ENCODE measurements around the gene PPM1L.

Gene PPM1L

DNA sequence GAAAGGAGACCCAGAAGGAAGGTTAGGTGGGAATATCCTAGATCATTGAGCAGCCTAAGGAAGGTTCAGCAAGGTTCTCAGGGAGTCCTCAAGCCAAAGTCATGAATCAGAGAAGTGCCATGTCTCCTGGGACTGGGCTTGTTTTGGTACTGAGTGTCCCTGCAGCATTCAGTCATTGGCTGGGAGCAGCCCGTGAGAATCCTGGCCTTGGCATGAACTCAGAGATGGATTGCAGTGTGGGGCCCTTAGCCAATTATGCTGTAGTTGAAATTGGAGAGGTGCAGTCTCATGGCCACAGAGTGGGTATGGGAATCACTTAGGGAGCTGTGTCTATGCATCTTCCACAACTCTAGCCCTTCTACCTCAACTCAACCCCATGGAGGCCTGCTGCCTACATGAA is 17.0 kb upstream of the PPM1L start:
- Histone ChIP-seq H3K36me3 (ENCODE audit: insufficient read depth, low read length) (no peaks in the 10 kb centered on the region), H3K79me2 (ENCODE audit: insufficient read depth, low read length) (no peaks in the 10 kb centered on the region), H3K27me3 (ENCODE audit: insufficient read depth, low read length) (no peaks in the 10 kb centered on the region), H2AFZ (ENCODE audit: low read length) (no peak overlapping the region), H3K27ac (ENCODE audit: low read depth, low read length, poor library complexity, severe bottlenecking) (no peak overlapping the region), H3K9ac (ENCODE audit: low read length) (no peak overlapping the region), H3K9me3 (ENCODE audit: low read length) (no peaks in the 10 kb centered on the region), H3K9me2 (ENCODE audit: low read depth, low read length) (no peaks in the 10 kb centered on the region), H3K4me3 (ENCODE audit: low read depth, low read length, poor library complexity, severe bottlenecking) (no peak overlapping the region), H3K4me2 (ENCODE audit: low read length) (no peak overlapping the region), H4K20me1 (ENCODE audit: insufficient read depth, low read length) (no peaks in the 10 kb centered on the region), H3K4me1 (ENCODE audit: insufficient read depth, low read length, severe bottlenecking) (no peaks in the 10 kb centered on the region), H3F3A (ENCODE audit: insufficient read depth, low read length) (no peaks in the 10 kb centered on the region)
- no peak for TF ChIP-seq CTCF (IDR thresholded peaks at IDR 0.05; ENCODE audit: low read length)
- TF ChIP-seq EZH2 (IDR thresholded peaks at IDR 0.05; ENCODE audit: borderline replicate concordance, low read length), result no peak

DNA sequence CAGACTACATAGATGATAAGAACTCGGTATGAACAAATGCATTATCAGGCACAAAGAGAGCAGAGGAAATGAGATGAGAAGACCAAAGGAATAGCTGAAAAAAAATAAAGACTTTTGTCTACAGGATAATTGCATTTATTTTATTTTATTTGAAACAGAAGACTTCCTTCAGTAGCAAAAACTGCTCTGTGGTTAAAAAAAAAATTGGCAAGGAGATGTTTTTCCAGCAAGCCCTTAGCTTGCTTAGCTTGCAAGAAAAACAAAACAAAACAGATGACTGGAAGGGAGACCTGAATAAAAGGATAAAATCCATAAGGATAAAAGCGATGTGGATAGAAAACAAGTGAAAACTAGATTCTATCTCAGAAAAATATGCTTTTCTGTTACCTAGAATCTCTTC is 9.1 kb upstream of the PPM1L start:
- H3K4me1 ChIP-seq (ENCODE audit: insufficient read depth, low read length, severe bottlenecking), result no peaks in the 10 kb centered on the region
- no peak overlapping the region for H3K4me2 ChIP-seq (ENCODE audit: low read length)
- no peaks in the 10 kb centered on the region for H4K20me1 ChIP-seq (ENCODE audit: insufficient read depth, low read length)
- no peaks in the 10 kb centered on the region for H3K79me2 ChIP-seq (ENCODE audit: insufficient read depth, low read length)
- no peaks in the 10 kb centered on the region for H3K27me3 ChIP-seq (ENCODE audit: insufficient read depth, low read length)
- H3K36me3 ChIP-seq (ENCODE audit: insufficient read depth, low read length), result no peaks in the 10 kb centered on the region
- no peak overlapping the region for H3K27ac ChIP-seq (ENCODE audit: low read depth, low read length, poor library complexity, severe bottlenecking)
- no peak overlapping the region for H2AFZ ChIP-seq (ENCODE audit: low read length)
- H3F3A ChIP-seq (ENCODE audit: insufficient read depth, low read length), result no peaks in the 10 kb centered on the region
- no peak overlapping the region for H3K9ac ChIP-seq (ENCODE audit: low read length)
- no peaks in the 10 kb centered on the region for H3K9me2 ChIP-seq (ENCODE audit: low read depth, low read length)
- no peak for TF ChIP-seq CTCF (IDR thresholded peaks at IDR 0.05; ENCODE audit: low read length)
- TF ChIP-seq EZH2 (IDR thresholded peaks at IDR 0.05; ENCODE audit: borderline replicate concordance, low read length), result no peak
- H3K9me3 ChIP-seq (ENCODE audit: low read length), result no peaks in the 10 kb centered on the region
- no peak overlapping the region for H3K4me3 ChIP-seq (ENCODE audit: low read depth, low read length, poor library complexity, severe bottlenecking)

DNA sequence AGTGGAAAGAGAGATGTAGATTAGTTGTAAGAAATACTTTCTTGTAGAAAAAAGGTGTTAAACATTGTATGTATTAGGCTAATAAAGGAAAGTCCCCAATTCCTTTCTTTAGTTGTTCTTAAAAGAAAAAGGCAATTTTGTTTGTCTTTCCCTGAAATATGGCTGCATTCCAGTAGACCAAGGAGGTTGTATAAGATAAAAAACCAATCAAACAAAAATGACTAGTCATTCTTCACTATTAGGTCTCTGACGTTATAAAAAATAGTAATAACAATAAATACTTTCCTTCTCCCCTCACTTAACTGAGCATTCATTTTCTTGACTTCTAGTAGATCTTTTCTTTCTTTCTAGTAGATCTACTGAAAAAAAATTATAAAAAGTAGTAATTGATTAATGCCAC is 8.6 kb upstream of the PPM1L start:
- no peaks in the 10 kb centered on the region for H3K9me2 ChIP-seq (ENCODE audit: low read depth, low read length)
- no peak overlapping the region for H3K27ac ChIP-seq (ENCODE audit: low read depth, low read length, poor library complexity, severe bottlenecking)
- no peak overlapping the region for H3K4me2 ChIP-seq (ENCODE audit: low read length)
- H3K36me3 ChIP-seq (ENCODE audit: insufficient read depth, low read length), result no peaks in the 10 kb centered on the region
- H3K9ac ChIP-seq (ENCODE audit: low read length), result no peak overlapping the region
- no peaks in the 10 kb centered on the region for H3K9me3 ChIP-seq (ENCODE audit: low read length)
- H2AFZ ChIP-seq (ENCODE audit: low read length), result no peak overlapping the region
- no peaks in the 10 kb centered on the region for H3K4me1 ChIP-seq (ENCODE audit: insufficient read depth, low read length, severe bottlenecking)
- TF ChIP-seq EZH2 (IDR thresholded peaks at IDR 0.05; ENCODE audit: borderline replicate concordance, low read length) (no peak), CTCF (IDR thresholded peaks at IDR 0.05; ENCODE audit: low read length) (no peak)
- H3K4me3 ChIP-seq (ENCODE audit: low read depth, low read length, poor library complexity, severe bottlenecking), result no peak overlapping the region
- H4K20me1 ChIP-seq (ENCODE audit: insufficient read depth, low read length), result no peaks in the 10 kb centered on the region
- H3F3A ChIP-seq (ENCODE audit: insufficient read depth, low read length), result no peaks in the 10 kb centered on the region
- no peaks in the 10 kb centered on the region for H3K79me2 ChIP-seq (ENCODE audit: insufficient read depth, low read length)
- no peaks in the 10 kb centered on the region for H3K27me3 ChIP-seq (ENCODE audit: insufficient read depth, low read length)
